Measurements from ENCODE around the gene GSE1. TPM values are rescaled to one million over a fixed set of nuclear protein-coding genes. Genes with fewer than 3 reads are reported as not detected.

The GSE1 gene
- total and polyA plus RNA-seq, 2 experiments from 2014 or later, result 32.4 to 135 TPM

DNA sequence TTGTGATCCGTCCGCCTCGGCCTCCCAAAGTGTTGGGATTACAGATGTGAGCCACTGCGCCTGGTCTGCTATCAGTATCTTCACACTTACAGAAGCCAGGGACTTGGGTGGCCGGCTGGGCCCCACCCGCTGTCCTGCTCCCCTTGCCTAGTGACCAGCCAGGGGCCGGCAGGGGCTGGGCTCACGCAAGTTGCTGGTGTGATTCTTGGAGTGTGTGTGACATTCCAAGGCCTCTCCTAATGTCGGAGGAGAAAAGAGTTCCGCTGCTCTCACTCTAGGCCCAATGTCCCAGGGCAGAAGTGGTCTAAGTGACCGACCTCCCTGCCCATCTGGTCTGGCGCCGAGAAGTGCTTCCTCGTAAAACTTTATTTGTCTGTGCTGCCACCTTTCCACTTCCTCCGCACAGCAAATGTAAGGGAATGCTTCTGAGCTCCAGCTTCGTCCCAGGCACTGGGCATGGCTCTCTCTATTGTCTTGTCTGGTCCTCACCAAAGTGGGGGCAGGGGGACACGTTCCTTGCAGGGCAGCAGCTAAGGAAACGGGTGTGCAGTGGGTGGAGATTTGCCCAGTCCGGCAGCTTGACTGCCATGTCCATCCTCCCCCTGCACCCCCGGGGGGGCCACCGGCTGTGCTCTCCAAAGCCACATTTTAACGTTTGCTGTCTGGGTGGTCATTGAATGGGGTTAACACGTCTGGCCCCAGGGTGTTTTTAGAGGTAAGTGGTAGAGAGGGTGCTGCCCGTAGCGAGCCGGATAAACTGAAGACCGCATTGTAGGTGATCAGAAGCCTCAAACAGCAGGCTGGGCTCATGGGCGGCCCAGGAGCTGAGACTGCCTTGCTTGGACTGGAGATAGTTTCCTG, 7.8 kb upstream of the GSE1 start:
- Histone ChIP-seq H3K4me3 (no peak overlapping the region), H3K27ac (ENCODE audit: low read depth) (no peak overlapping the region), H3K4me1 (ENCODE audit: insufficient read depth) (peaks cover 83% of the 10 kb centered on the region), H3K4me2 (peak overlapping the region; percentile 71), H3F3A (replicated peaks; ENCODE audit: low read depth) (peaks cover 25% of the 10 kb centered on the region; the same call in 1 of the 2 replicates), H3K27me3 (ENCODE audit: insufficient read depth) (peaks cover 7% of the 10 kb centered on the region; the same call in 1 of the 2 replicates), H3K9me2 (ENCODE audit: insufficient read depth) (no peaks in the 10 kb centered on the region), H2AFZ (no peak overlapping the region), H4K20me1 (replicated peaks; ENCODE audit: insufficient read depth) (no peaks in the 10 kb centered on the region), H3K79me2 (replicated peaks; ENCODE audit: insufficient read depth) (peaks cover 44% of the 10 kb centered on the region), H3K36me3 (ENCODE audit: insufficient read depth) (no peaks in the 10 kb centered on the region)
- TF ChIP-seq POLR2AphosphoS5 (IDR thresholded peaks at IDR 0.05; ENCODE audit: low read depth), result no peak
- no peak for TF ChIP-seq EZH2 (IDR thresholded peaks at IDR 0.05; ENCODE audit: low read depth, unreplicated experiment)
- TF ChIP-seq, protein P1, sequence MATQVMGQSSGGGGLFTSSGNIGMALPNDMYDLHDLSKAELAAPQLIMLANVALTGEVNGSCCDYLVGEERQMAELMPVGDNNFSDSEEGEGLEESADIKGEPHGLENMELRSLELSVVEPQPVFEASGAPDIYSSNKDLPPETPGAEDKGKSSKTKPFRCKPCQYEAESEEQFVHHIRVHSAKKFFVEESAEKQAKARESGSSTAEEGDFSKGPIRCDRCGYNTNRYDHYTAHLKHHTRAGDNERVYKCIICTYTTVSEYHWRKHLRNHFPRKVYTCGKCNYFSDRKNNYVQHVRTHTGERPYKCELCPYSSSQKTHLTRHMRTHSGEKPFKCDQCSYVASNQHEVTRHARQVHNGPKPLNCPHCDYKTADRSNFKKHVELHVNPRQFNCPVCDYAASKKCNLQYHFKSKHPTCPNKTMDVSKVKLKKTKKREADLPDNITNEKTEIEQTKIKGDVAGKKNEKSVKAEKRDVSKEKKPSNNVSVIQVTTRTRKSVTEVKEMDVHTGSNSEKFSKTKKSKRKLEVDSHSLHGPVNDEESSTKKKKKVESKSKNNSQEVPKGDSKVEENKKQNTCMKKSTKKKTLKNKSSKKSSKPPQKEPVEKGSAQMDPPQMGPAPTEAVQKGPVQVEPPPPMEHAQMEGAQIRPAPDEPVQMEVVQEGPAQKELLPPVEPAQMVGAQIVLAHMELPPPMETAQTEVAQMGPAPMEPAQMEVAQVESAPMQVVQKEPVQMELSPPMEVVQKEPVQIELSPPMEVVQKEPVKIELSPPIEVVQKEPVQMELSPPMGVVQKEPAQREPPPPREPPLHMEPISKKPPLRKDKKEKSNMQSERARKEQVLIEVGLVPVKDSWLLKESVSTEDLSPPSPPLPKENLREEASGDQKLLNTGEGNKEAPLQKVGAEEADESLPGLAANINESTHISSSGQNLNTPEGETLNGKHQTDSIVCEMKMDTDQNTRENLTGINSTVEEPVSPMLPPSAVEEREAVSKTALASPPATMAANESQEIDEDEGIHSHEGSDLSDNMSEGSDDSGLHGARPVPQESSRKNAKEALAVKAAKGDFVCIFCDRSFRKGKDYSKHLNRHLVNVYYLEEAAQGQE (IDR thresholded peaks at IDR 0.05; ENCODE audit: unreplicated experiment), result no peak
- TF ChIP-seq STAT1 (IDR thresholded peaks at IDR 0.05; ENCODE audit: unreplicated experiment), result no peak
- TF ChIP-seq, protein P2, sequence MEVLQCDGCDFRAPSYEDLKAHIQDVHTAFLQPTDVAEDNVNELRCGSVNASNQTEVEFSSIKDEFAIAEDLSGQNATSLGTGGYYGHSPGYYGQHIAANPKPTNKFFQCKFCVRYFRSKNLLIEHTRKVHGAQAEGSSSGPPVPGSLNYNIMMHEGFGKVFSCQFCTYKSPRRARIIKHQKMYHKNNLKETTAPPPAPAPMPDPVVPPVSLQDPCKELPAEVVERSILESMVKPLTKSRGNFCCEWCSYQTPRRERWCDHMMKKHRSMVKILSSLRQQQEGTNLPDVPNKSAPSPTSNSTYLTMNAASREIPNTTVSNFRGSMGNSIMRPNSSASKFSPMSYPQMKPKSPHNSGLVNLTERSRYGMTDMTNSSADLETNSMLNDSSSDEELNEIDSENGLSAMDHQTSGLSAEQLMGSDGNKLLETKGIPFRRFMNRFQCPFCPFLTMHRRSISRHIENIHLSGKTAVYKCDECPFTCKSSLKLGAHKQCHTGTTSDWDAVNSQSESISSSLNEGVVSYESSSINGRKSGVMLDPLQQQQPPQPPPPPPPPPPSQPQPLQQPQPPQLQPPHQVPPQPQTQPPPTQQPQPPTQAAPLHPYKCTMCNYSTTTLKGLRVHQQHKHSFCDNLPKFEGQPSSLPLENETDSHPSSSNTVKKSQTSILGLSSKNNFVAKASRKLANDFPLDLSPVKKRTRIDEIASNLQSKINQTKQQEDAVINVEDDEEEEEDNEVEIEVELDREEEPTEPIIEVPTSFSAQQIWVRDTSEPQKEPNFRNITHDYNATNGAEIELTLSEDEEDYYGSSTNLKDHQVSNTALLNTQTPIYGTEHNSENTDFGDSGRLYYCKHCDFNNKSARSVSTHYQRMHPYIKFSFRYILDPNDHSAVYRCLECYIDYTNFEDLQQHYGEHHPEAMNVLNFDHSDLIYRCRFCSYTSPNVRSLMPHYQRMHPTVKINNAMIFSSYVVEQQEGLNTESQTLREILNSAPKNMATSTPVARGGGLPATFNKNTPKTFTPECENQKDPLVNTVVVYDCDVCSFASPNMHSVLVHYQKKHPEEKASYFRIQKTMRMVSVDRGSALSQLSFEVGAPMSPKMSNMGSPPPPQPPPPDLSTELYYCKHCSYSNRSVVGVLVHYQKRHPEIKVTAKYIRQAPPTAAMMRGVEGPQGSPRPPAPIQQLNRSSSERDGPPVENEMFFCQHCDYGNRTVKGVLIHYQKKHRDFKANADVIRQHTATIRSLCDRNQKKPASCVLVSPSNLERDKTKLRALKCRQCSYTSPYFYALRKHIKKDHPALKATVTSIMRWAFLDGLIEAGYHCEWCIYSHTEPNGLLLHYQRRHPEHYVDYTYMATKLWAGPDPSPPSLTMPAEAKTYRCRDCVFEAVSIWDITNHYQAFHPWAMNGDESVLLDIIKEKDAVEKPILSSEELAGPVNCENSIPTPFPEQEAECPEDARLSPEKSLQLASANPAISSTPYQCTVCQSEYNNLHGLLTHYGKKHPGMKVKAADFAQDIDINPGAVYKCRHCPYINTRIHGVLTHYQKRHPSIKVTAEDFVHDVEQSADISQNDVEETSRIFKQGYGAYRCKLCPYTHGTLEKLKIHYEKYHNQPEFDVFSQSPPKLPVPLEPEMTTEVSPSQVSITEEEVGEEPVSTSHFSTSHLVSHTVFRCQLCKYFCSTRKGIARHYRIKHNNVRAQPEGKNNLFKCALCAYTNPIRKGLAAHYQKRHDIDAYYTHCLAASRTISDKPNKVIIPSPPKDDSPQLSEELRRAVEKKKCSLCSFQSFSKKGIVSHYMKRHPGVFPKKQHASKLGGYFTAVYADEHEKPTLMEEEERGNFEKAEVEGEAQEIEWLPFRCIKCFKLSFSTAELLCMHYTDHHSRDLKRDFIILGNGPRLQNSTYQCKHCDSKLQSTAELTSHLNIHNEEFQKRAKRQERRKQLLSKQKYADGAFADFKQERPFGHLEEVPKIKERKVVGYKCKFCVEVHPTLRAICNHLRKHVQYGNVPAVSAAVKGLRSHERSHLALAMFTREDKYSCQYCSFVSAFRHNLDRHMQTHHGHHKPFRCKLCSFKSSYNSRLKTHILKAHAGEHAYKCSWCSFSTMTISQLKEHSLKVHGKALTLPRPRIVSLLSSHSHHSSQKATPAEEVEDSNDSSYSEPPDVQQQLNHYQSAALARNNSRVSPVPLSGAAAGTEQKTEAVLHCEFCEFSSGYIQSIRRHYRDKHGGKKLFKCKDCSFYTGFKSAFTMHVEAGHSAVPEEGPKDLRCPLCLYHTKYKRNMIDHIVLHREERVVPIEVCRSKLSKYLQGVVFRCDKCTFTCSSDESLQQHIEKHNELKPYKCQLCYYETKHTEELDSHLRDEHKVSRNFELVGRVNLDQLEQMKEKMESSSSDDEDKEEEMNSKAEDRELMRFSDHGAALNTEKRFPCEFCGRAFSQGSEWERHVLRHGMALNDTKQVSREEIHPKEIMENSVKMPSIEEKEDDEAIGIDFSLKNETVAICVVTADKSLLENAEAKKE (CRISPR knock-in tag; IDR thresholded peaks at IDR 0.05), result no peak
- no peak for TF ChIP-seq ZNF114 (CRISPR knock-in tag; IDR thresholded peaks at IDR 0.05)
- no peak for TF ChIP-seq NANOG (IDR thresholded peaks at IDR 0.05; ENCODE audit: borderline replicate concordance)
- no peak for TF ChIP-seq EZH2phosphoT487 (IDR thresholded peaks at IDR 0.05; ENCODE audit: unreplicated experiment)
- TF ChIP-seq, protein P3, sequence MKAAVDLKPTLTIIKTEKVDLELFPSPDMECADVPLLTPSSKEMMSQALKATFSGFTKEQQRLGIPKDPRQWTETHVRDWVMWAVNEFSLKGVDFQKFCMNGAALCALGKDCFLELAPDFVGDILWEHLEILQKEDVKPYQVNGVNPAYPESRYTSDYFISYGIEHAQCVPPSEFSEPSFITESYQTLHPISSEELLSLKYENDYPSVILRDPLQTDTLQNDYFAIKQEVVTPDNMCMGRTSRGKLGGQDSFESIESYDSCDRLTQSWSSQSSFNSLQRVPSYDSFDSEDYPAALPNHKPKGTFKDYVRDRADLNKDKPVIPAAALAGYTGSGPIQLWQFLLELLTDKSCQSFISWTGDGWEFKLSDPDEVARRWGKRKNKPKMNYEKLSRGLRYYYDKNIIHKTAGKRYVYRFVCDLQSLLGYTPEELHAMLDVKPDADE (IDR thresholded peaks at IDR 0.05), result no peak
- no peak for TF ChIP-seq JUNB (IDR thresholded peaks at IDR 0.05; ENCODE audit: unreplicated experiment)
- TF ChIP-seq CREB1 (CRISPR knock-in tag; IDR thresholded peaks at IDR 0.05; ENCODE audit: low read depth), result no peak
- no peak for TF ChIP-seq ZNF331 (CRISPR knock-in tag; IDR thresholded peaks at IDR 0.05; ENCODE audit: low read depth)
- Mint-ChIP-seq H3K27me3 (ENCODE audit: insufficient read depth, low read depth, poor library complexity) (peaks cover 31% of the 10 kb centered on the region), H3K4me3 (no peak overlapping the region), H3K36me3 (ENCODE audit: low read depth) (peaks cover 2% of the 10 kb centered on the region; the same call in 2 of the 3 replicates), H3K4me1 (peaks cover 80% of the 10 kb centered on the region), H3K9me3 (no peaks in the 10 kb centered on the region), H3K27ac (no peak overlapping the region)
- DNase-seq (ENCODE audit: low spot score), result no peak
- no peak for ATAC-seq
